GM21576 (cell line): ENCODE data around the gene USP53.
"Not testable (repeated sequence)": the region's sequence is repeated elsewhere in the genome, so short reads cannot be mapped to it uniquely, and the experiment has no call there.

Source experiments
- ATAC-seq: cut with Tn5 transposase; IDR thresholded peaks from one replicate; pipeline ENCODE4 v1.9.1; 2021; ENCODE audit warnings: mild to moderate bottlenecking, moderate library complexity; ENCODE audit not compliant: unreplicated experiment

The USP53 gene

DNA sequence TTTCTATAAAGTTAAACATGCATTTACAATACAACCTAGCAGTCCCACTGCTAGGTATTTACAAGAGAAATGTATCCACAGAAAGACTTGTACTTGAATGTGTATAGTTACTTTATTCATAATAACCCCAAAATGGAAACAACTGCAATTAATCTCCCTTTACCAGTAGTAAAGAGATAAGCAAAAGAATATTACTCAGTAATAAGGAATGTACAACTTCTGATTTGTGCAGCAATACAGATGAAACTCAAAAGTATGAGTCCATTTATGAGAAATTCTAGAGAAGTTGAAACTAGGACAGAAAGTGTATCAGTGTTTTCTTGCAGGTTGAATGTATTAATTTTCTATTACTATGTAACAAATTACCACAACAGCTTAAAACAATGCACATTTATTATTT, 15.2 kb downstream of the USP53 start:
- ATAC-seq = no peak

DNA sequence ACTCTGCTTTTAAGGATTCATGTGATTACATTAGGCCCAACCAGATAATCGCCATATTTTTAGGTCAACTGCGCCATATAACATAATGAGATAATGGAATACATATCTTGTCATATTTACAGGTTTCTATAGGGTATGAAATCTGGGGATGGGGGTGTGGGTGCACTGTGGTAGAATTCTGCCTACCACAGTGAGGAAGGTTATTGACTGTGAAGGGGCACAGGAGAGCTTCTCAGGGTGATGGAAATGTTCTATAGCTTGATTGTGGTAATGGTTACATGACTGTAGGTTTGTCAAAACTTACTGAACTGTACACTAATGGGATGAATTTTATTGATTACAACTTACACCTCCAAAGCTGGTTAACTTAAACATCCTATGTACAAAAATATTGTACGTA, 15.9 kb downstream of the USP53 start:
- ATAC-seq = no peak

DNA sequence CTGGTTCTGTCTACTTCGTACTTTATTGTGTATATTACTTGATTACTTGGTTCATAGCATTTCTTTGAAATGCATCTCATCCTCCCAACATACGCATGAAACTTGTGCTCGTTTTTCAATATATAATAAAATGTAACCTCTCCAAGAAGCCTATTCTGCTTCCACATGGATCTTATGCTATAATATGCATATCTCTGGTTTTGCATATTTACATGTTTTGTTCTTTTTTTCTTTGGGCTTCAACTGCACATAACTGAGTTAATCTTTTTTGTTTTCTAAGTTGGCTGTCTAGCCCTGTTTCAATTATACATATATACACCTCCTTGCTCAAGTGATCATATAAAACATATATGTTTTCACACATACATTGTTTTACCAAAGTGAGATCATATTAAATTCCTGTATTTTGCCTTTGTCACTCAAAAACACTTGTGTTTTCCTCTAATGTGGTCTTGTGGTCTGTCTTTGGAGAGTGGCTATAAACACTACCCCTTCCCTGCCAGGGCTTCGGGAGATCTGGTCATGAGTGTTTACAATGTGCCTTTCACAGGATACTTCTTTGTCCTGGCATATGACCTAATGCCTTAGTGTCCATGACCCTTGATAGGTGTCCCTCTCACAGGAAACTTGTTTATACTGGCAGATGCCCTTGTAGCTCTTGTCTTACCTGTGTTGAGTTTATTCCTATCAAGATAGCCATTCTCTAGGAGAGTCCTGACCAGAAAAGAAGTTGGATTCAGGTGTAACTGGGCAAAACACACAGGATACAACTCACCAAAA, 17.6 kb downstream of the USP53 start:
- no peak for ATAC-seq

DNA sequence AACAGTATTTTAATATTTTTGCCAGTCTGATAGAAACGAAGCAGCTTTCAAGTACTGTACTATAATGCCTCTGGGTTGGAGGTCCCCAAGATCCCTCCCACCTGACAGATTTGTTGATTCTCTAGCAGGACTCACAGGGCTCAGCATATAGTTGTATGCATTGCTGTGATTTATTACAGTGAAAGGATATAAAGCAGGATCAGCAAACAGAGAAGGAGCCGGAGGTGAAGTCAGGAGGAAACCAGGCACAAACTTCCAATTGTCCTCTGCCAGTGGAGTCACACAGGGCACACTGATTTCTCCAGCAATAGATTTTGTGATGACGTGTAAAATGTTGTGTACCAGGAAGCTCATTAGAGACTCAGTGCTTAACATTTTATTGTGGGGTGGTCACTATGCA, 19.0 kb downstream of the USP53 start:
- no peak for ATAC-seq

DNA sequence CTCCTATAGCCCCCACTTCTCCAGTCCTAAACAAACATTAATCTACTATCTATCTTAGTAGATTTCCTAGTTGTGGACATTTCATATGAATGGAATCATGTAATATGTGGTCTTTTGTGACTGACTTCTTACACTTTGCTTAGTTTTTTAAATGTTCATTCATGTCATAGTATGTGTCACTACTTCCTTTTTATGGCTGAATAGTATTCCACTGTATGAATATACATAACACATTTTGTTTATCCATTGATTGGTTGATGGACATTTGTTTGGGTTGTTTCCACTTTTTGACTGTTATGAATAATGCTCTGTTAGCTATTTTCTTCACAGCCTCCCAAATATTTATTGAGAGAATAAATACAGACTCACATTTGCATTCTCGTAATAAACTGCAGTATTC, 19.8 kb downstream of the USP53 start:
- ATAC-seq = no peak

DNA sequence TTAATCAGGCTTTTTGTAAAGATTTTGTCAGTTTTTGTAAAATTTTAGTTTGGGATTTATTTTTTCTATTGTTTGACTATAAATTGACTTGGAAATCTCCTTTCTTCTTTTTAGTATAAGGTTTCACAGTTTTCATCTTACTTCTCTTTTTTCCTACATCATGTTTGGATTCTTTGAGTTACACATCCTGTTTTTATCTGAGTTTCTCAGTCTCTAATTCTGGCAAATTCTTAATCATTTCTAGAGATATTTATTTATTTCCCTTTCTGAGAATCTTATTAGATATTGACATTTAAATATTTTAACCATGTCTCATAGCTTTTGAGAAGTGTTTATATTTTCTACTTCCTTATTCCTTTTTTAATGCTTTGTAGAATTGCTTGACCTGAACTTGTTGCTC, 20.7 kb downstream of the USP53 start:
- no peak for ATAC-seq

DNA sequence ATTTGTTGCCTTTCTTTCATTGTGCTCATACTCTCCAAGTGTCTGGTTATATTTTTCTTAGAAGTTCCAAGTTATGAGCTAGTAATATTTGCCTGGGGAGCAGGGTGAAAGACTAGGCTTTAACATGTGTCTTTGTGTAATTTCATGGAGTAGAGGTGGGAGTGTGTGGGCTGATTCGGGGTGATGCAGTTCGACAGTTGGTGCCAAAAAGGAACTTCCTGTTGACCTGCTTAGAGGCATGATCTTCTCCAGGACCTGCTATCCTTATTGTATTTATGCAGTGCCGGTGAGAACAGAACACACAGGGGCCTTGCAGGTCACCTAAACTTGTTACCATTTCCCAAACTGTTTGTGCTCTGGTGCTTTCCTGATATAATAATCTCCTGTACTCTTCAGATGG, 21.2 kb downstream of the USP53 start:
- ATAC-seq = no peak

DNA sequence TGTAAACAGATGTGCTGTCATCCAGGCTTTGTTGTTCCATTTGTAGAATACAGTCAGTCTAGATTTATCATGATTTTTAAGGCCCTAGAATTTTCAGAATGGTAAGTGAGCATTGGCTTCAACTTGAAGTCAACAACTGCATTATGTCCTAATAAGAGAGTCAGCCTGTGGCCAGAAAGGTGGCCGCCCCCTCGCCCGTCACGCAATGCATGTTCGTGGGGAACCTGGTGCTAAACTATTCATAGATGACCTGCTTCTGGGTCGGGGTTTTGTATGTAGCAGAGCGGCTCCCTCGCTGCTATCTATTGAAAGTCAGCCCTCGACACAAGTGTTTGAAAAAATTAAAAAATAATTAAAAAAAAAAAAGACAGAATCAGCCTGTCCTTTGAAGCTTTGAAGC, 24.7 kb downstream of the USP53 start:
- no peak for ATAC-seq

DNA sequence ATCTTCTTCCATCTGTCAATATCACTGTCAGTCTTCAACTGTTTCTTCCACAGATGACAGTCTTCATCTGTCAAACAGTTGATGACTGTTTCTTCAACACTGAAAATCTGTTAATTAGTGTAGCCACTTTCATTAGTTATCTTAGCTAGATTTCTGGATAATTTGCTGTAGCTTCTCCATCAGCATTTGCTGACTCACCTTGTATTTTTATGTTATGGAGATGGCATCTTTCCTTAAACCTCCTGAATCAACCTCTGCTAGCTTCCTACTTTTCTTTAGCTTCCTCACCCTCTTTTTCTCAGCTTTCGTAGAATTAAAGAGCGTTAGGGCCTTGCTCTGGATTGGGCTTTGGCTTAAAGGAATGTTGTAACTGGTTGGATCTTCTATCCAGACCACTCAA, 25.1 kb downstream of the USP53 start:
- no peak for ATAC-seq

DNA sequence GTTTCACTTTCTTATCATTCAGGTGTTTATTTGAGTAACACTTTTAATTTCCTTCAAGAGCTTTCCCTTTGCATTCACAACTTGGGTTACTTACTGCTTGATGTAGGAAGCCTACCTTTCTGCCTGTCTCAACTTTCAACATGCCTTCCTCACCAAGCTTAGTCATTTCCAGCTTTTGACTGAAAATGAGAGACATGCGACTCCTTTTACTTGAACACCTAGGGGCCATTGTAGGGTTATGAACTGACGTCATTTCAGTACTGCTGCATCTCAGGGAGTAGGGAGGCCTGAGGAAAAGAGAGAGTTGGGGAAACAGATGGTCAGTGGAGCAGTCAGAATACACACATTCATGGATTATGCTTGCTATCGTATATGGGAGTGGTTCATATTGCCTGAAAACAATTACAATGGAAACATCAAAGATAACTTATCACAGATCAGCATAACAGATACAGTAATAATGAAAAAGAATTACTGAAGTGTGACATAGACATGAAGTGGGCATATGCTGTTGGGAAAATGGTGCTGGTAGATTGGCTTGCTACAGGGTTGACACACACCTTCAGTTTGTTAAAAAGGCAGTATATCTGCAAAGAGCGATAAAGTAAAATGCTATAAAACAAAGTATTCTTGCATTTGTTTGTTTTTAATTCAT, 25.7 kb downstream of the USP53 start:
- ATAC-seq = peak; percentile 98

DNA sequence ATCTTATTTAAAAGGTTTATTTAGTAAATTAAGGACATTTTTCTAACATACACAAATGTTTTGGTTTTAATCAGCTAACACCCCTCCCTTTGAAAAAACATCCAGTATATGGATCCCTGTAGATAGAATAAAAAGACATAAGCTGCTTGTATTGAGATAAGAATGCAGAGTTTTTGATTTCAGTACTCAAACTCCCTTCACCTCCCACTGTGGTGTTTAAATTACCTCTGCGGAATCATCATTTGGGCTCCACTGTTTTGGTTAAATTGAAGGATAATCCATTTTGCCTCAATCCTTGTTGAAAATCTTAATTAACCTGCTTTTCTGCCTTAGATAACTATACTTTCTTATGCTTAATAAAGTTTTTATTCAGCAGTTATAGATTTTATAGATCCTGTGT, 27.6 kb downstream of the USP53 start:
- no peak for ATAC-seq

DNA sequence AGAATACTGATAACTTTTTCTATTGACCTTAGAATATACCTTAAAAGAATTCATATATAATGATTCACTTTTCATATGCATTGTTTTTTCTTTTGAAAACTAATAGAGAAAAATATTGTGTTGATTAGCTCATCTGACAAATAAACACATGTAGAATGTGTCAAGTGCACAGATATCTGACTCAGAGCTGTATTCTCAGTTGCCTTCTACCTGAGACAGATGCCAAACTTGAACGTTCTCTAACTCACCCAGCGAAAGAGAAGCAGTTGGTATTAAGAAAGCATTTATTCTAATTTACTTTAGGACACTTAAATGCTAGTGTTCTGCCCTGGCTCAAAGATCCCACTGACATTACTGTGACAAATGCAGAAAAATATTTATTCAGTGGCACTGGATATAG, 28.1 kb downstream of the USP53 start:
- ATAC-seq = no peak

DNA sequence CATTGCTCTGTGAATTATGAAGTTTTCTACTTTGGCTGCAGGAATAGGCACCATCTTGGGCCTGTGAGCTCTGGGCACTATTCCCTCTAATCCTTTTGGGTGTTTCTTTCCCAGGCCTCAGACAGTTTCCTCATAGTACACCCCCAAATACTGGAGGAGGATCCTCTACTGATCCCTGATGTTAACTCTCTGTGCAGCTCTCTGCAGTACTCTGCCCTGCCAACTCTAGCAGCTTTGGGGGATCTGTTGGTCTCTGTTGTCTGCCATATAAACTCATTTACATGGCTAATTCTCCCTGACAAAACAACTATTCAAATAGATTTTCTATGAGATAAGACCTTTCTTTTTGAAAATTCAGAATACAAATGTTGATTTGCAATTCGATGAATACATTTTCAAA, 29.9 kb downstream of the USP53 start:
- ATAC-seq = no peak

DNA sequence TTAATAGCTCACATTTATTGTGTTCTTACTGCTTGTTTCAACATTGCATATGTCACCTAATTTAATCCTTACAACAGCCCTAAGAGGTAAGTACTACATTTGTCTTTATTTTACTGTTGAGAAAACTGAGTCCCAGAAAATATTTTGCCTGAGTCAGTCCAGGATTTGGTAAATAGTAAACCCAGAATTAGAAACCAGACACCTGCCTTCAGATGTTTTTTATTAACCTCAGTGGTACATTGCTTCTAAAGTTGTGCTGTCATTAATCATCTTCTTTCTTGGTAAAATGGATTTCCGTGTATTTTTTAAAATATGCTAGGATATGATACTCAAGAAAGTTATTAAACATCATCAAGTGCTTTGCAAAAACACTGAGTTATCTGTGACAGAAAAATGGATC, 31.4 kb downstream of the USP53 start:
- no peak for ATAC-seq

DNA sequence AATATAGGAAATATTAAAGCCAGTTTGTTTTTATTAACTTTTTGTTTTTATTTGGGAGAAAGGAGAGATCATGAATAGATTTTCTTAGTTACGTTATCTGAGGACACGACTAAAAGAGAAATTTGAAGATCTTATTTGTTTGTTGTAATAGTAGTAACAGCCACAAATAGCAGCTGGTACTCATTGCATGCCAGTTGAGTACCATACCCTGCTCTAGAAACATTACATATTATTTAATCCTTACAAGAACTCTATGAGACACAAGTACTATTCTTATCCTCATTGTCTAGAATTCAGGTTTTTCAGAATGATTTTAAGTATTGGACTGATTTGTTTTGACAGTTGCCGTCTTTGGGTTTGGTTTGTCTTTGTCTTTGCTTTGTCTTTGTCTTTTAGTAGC, 31.8 kb downstream of the USP53 start:
- no peak for ATAC-seq

DNA sequence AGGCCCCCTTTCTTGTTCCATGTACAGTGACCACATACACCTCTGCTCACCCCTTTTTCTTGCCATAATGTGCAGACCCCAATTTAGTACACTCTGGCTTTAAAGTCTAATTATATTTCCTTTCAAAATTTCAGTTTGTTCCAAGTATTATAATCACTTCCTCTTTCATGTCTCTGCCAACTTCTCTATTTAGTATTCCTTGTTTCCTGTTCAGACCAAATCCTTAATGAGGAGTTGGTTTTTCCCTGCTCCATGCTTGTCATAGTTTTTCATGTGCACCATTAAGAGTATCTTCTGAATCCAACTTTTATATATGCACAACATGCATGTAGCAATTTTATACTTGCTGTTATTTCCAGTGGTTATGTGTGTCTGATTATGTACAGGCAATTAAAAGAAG, 32.3 kb downstream of the USP53 start:
- no peak for ATAC-seq

DNA sequence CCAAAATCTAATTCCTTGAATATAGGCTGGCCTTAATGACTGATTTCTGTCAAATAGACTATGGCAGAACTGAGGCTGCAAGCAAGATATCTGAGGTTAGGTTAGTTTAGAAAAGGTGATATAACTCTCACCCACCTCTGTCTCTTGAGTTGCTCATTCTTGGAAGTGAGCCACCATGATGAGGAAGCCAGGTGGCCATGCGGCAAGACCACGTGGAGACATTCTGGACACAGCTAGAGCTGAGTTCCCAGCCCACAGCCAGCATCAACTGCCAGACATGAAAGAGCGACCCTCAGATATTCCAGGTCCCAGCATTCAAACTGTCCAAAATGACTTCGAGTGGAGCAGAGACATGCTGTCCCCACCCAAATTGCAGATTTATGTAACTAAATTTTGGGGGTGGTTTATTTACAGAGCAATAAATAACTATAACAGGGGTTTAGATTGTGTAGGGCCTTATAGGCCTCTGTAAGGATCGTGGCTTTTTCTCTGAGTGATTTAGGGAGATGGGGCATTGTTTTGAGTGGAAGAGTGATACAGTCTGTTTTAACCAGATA, 33.7 kb downstream of the USP53 start:
- no peak for ATAC-seq

DNA sequence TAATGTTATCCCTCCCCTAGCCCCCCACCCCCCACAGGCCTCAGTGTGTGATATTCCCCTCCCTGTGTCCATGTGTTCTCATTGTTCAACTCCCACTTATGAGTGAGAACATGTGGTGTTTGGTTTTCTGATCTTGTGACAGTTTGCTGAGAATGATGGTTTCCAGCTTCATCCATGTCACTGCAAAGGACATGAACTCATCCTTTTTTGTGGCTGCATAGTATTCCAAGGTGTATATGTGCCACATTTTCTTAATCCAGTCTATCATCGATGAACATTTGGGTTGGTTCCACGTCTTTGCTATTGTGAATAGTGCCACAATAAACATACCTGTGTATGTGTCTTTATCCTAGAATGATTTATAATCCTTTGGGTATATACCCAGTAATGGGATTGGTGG, 38.5 kb downstream of the USP53 start:
- ATAC-seq = not testable (repeated sequence)

DNA sequence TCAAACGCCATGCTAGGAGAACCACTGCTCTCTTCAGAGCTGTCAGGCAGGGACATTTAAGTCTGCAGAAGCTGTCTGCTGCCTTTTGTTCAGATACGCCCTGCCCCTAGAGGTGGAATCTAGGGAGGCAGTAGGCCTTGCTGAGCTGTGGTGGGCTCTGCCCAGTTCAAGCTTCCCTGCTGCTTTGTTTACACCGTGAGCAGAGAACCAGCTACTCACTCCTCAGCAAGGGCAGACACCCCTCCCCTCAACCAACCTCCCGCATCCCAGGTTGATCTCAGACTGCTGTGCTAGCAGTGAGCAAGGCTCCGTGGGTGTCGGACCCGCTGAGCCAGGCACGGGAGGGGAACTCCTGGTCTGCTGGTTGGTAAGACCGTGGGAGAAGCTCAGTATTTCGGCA, 42.7 kb downstream of the USP53 start:
- not testable (repeated sequence) for ATAC-seq

DNA sequence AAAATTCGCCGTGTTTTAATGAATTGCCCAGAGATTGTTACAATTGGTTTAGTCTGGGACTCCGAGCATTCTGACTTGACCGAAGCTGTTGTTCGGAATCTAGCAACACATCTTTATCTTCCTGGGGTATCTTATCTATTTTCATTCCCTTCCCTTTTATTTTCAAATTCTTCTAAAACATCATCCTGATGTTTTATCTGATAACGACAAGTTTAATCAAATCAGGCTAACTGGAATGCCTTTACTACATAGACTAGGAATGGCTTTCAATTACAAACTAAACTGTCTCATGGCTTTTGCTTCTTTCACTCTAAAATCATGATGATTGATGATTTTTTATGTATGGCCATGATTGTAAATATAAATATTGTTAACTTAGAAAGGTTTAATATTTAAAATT, 48.0 kb downstream of the USP53 start:
- no peak for ATAC-seq

DNA sequence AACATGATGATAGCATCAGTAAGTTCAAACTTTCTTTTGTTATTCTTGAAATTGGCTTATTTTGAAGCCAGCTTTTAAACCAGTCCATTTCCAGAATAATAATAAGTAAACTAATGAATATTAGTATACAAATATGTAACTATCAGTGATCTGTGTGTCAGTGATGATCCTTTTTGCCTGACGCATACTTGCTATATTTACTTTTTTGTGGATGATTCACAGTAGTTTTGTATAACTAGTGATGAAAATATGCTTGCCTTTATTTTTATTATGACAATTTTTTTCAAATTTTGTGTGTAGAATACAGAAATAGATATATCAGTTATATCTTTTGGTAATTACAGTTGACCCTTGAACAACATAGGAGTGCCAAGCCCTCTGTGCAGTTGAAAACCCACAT, 49.5 kb downstream of the USP53 start:
- ATAC-seq = no peak

DNA sequence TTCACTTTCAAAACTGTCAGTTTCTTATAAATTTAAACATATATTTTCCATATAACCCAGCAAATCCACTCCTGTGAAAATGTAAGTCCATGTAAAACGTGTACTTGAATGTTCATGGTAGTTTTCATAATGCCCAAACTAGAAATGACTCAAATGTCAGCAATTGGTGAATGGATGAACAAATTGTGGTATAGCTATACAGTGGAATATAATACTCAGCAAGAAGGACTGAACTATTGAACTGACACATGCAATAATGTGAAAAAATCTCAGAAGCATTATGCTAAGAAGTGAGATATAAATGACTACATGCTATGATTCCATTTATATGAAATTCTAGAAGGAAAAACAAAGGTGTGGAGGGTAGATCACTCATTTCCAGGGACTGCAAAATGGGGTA, 52.2 kb downstream of the USP53 start:
- no peak for ATAC-seq

DNA sequence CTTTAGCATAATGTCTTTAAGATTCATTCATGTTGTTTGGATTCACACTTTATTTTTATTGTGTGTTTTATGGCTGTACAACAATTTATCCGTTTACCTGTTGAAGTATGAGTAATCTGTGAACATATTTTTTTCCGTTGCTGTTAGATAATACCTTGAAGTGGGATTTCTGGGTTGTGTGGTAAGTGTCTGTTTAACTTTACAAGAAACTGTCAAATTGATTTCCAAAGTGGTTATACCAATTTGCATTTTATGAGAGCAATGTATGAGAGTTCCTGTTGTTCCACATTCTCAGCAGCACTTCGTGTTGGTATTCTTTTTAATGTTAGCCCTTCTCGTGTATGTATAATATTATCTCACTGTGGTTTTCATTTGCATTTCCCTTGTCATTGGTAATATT, 53.6 kb downstream of the USP53 start:
- ATAC-seq = no peak
